H54 (cell line): ENCODE data around the gene B4GALT1.
"Not testable (repeated sequence)": the region's sequence is repeated elsewhere in the genome, so short reads cannot be mapped to it uniquely, and the experiment has no call there.

Source experiments
- DNase-seq: peaks from one replicate; pipeline ENCODE4 v3.0.0; 2011; ENCODE audit warnings: low spot score, mixed read lengths; ENCODE audit not compliant: insufficient read length
- FAIRE-seq: peaks from 3 replicates; lab custom pipeline; 2011; peaks lifted over from hg19 to GRCh38; lab: Jason Lieb, UNC
- POLR2A ChIP-seq: IDR thresholded peaks from 2 replicates; pipeline ENCODE4 v1.6.1; 2011; ENCODE audit warnings: low read depth, mild to moderate bottlenecking, low read length

B4GALT1 gene

DNA sequence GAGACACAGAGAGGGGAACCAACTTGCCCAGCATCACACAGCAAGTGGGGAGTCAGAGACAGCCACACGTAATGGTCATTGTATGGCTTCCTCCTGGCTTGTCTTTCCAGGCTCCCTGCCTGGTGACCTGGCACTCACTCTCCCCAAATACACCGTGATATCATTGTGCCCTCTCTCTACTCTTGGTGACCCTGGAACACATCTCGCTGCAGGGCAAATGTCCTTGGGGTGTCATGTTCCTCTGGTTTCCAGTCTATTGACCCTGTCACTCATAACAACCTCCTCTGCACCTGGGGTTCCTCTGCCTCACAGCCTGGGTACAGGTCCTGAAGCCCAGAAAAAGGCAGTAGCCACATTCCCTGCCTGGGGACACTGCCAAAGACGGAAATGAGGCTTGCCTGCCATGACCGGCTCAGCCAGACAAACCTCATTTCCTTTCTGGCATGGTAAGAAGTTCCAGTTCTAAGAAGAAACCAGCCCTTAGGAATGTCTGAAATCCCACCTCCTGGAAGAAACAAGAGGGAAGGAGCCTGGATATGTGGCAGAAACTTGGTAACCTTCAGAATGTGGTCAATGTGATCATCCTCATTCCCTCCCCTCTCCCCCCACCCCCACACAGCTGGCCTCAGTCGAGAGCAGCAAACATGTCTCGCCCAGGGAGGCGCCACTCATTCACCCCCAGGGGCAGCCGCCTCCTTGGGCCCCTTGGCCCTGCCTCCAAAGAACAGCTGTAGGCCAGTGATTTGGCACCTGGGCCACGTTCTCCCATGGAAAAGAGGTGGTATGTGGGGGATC, 60.1 kb downstream of the B4GALT1 start:
- FAIRE-seq (no peak), DNase-seq (no peak)
- no peak for TF ChIP-seq POLR2A

DNA sequence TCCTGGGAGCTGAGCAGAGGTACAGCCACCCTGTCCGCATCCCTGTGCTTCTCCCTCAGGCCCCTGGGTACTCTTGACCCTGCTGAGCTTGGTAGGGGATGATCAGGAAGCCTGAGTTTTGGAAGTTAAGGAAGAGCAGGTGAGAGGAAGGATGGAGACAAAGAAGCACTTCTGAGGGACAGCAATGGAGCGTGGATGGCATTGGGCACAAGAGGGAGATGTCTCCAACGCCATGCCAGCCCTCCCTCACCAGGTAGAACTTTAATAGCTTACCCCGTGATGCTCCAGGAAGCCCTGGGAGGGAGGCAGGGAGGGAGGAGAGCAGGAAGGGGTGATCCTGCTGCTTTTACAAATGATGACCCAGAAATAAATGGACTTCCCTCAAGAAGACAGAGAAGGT, 60.8 kb downstream of the B4GALT1 start:
- TF ChIP-seq POLR2A, result no peak
- DNase-seq (no peak), FAIRE-seq (no peak)

DNA sequence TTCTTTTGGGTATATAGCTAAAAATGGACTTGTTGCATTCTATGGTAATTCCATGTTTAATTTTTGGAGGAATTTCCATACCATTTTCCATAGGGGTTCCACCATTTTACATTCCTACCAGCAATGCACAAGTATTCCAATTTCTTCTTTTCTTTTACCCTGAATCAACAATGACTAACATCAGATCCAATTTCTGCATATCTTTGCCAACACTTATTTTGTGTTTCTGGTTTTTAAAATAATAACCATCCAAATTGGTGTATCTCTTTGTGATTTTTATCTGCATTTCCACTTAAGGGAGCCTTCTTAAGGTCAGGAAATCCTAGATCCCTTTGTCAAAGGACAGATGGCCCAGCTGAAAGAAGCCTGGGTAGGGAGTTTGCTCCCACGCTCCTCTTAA, 61.2 kb downstream of the B4GALT1 start:
- DNase-seq (no peak), FAIRE-seq (no peak)
- TF ChIP-seq POLR2A, result no peak

DNA sequence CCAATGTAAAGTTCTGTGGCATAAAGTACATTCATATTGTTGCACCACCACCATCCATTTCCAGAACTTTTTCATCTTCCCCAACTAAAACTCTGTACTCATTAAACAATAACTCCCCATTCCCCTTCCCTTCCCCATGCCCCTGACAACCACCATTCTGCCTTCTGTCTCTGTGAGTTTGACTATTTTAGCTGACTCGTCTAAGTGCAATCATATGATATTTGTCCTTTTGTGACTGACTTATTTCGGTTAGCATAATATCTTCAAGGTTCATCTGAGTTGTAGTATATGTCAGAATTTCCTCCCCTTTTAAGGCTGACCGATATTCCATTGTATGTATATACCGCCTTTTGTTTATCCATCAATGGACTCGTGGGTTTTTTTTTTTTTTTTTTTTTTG, 61.6 kb downstream of the B4GALT1 start:
- DNase-seq (no peak), FAIRE-seq (no peak)
- no peak for TF ChIP-seq POLR2A

DNA sequence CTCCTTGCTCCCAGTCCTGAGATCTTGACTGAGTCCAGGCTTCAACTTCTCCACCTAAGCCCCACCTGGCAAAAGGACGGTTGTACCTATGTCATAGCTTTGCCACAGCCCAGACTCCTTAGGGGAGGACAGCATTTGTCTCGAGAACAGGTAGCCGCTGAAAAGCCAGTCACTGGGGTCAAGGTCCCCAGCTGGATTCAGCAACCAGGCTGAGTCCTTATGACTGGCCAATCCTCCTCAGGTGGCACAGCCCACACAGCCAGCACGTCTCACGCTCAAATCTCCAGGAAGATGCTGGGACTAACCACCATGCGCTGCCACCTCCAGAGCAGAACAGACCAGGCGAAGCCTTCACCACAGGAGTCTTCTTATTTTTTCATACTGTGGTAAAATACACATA, 62.7 kb downstream of the B4GALT1 start:
- FAIRE-seq, result no peak
- DNase-seq, result no peak
- no peak for TF ChIP-seq POLR2A

GRCh38 chr9:33103501-33104281, 63.4 kb downstream of the B4GALT1 start:
- no peak for FAIRE-seq

DNA sequence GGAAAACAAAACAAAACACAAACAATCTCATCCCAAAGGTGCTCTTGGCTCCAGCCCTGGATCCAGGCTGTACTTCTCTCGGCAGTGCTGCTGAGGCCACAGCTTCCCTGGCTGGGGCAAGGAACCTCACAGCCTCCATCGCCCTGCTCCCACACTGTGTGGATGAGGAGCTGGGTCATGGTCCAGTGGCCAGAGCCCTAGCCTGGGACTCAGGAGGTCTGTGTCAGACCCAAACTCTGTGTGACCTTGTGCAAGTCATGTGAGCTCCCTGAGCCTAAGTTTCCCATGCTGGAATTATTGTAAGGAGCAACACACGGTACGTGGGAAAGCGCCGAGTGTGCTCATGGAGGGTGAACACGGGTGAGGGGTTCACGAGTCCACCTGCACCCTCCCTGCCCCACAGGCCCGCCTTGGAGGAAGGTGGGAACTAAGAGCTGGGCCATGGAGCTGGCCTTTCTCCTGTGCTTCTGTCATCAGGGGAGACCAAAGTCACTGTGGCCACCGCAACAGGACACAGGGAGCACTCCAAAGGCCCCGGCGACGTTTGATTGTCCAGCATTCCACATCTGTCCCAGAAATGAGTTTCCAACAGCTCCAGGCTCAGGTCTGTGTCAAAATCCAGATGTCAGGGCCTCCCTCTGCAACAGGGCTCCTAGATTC, 64.5 kb downstream of the B4GALT1 start:
- FAIRE-seq (no peak), DNase-seq (no peak)
- TF ChIP-seq POLR2A, result no peak

More at GRCh38 chr9:33103501-33104281, 63.4 kb downstream of the B4GALT1 start:
- DNase-seq, result no peak
- no peak for TF ChIP-seq POLR2A

DNA sequence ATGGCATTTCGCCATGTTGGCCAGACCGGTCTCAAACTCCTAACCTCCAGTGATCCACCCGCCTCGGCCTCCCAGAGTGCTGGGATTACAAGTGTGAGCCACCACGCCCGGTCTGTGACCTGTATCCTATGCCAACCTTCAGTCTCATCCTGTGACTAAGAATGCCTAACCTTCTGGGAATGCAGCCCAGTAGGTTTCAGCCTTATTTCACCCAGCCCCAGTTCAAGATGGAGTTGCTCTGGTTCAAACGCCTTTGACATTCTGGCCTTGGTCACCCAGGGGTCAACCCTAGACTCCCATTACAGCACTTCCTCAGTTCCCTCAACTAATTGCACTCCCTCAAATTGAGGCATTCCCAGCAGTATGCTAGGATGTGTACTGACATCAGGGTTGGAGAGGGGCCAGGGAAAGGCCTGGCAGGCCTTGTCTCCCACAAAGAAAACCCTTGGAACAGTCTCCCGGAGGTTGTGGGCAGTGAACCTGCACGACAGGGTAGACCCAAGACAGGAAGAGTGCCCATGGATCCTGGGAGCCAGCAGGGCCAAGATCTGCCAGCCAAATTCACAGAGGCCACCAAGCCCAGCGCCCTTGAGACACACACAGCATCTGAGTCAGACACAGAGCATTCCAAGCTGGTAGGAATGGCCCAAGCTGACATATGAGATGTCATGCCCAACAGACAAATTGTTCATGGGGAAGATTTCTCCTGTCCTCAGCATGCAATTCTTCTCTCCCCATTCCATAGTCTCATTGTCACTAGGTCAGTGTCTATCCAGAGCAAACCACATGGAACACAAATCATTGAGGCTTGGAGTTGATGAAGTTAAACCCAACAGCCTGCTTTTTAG, 65.8 kb downstream of the B4GALT1 start:
- DNase-seq, result peak; percentile 33
- no peak for TF ChIP-seq POLR2A
- peak; percentile 67 for FAIRE-seq

DNA sequence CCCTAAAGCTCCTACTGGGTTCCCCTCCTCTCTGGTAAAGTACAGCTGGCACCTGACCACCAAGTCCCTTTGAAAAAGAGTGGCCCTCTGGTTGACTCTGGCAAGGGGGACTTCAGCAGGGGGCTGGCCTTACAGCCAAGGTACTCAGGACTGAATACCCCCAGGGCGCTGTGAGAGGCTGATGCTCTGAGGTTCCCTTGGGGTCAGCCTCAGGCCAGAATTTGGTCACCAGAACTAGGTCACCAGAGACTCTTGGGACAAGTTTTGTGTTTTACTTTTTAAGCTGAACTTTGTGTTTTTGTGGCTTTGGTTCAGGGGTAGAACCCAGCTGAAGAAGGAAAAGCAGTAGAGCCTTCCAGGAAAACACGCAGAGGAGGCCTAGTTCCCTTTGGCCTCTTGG, 67.4 kb downstream of the B4GALT1 start:
- TF ChIP-seq POLR2A, result no peak
- DNase-seq (no peak), FAIRE-seq (no peak)

DNA sequence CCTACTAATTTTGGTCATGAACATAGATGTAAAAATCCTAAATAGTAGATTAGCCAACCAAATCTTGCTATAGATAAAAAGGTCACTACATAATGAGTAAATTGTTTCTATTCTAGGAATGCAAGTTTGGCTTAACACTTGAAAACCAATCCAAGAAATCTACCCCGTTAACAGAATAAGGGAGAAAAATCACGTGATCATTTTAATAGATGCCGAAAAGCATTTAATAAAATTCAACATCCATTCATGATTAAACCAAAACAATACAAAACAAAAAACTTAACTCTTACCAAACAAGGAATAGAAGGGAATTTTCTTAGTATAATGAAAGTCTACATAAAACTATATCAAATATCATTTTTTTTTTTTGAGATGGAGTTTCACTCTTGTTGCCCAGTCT, 69.9 kb downstream of the B4GALT1 start:
- no peak for FAIRE-seq
- no peak for DNase-seq
- TF ChIP-seq POLR2A, result no peak

DNA sequence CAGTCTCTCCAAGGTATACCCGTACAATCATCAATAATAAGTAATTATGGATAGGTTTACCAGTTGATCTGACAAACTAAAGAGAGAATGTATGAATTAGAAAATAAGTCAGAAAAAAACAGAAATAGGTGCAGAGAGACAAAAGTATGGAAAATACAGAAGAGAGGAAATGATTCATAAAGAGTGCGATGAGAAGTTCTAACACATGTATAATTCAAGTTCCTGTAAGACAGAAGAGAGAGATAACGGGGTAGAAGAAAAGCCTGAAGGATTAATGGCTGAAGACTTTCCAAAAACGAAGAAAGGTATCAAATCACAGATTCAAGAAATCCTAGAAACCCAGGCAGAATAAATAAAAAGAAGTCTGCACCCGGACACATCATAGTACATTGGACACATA, 74.5 kb downstream of the B4GALT1 start:
- no peak for DNase-seq
- no peak for TF ChIP-seq POLR2A
- no peak for FAIRE-seq

GRCh38 chr9:33085672-33086071, 81.5 kb downstream of the B4GALT1 start:
- FAIRE-seq, DNase-seq: not testable (repeated sequence)

GRCh38 chr9:33082538-33083326, 84.4 kb downstream of the B4GALT1 start:
- FAIRE-seq (no peak), DNase-seq (no peak)
- no peak for TF ChIP-seq POLR2A
